HK-2 (cell line): Measurements from ENCODE around the gene CDCP2.

Source experiments
- DNase-seq: peaks from one replicate; pipeline ENCODE4 v3.0.0-alpha.2; 2018; ENCODE audit not compliant: unreplicated experiment

Gene CDCP2

DNA sequence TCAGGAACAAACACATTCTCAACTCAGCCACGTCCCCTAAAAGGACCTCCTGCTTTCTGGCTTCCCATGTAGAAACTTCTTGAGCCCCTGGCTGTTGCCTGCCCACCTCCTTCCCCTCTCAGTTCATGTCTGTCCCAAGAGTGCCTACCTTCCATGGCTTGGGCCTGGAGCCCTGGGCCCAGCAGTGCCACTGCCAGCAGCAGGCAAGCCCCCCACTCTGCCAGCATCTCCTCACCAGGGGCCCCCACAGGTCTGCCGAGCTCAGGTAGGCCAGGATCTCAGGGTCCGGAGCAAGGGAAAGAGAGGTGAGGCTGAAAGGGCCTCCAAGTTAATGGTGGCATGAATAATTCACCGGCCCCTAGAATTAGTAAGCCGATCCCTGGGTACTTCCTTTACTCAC is at the start of gene CDCP2:
TSS of gene CDCP2 (minus strand) at position 305 of the 400 bp plus-strand sequence. CDS start at position 227, 78 bp downstream.
- DNase-seq: no peak

DNA sequence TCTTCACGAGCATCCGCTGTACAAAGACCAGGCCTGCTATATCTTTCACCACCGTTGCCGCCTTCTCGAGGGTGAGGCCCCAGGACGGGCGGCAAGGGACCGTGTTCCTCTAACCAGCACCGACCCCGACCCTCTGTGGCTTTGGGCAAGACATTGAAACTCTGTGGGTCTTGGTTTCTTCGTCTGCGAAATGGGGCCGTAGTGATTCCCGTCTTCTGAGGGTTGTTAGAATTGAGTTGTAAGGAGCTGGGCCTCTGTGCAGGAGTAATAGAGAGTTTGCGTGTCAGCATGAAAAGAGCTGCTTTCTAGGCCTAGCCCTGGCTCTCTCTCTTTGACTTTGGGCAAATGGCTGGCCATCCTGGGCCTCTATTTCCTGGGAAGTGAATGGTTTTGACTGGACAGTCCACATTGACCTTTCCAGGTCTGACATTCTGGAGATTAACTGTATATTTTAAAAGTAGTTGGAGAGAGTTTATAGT is 47.8 kb upstream of the CDCP2 start:
- DNase-seq: peak; percentile 26

DNA sequence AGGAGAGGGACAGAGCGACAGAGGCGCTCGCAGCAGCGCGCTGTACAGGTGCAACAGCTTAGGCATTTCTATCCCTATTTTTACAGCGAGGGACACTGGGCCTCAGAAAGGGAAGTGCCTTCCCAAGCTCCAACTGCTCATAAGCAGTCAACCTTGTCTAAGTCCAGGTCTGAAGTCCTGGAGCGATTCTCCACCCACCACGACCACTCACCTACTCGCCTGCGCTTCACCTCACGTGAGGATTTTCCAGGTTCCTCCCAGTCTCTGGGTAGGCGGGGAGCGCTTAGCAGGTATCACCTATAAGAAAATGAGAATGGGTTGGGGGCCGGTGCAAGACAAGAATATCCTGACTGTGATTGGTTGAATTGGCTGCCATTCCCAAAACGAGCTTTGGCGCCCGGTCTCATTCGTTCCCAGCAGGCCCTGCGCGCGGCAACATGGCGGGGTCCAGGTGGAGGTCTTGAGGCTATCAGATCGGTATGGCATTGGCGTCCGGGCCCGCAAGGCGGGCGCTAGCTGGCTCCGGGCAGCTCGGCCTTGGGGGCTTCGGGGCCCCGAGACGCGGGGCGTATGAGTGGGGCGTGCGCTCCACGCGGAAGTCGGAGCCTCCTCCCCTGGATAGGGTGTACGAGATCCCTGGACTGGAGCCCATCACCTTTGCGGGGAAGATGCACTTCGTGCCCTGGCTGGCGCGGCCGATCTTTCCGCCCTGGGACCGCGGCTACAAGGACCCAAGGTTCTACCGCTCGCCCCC is 47.1 kb upstream of the CDCP2 start, which contains the start of the genes CYB5RL and MRPL37:
TSS of gene CYB5RL (minus strand) at position 266 of the 754 bp plus-strand sequence. CDS start 4,414 bp downstream, outside the sequence.
TSS of gene MRPL37 (plus strand) at position 403 of the 754 bp plus-strand sequence. CDS start at position 480, 77 bp downstream.
- peak; percentile 94 for DNase-seq

DNA sequence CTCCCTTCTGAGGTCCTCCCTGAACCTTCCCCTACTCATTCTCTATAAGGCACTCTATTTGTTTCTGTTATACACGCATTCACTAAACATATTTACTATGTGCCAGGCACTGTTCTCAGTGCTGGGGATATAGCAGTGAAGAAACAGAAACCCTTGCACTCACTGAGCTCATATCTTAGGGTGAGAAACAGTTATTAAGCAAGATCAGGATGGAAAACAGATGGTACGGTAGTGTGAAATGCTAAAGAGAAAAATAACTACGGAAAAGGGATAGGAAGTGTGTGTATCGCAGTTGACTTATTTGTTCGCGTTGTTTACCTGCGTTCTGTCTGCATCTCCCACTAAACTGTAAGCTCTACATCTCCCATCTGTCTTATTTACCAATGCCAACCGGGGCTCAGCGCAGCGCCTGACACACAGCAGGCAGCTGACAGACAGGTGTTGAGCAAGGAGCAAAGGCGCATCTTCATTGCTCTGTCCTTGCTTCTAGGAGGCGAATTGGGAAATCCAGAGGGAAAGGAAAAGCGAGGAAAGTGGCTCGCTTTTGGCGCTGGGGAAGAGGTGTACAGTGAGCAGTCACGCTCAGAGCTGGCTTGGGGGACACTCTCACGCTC is 46.5 kb upstream of the CDCP2 start:
- DNase-seq: no peak

DNA sequence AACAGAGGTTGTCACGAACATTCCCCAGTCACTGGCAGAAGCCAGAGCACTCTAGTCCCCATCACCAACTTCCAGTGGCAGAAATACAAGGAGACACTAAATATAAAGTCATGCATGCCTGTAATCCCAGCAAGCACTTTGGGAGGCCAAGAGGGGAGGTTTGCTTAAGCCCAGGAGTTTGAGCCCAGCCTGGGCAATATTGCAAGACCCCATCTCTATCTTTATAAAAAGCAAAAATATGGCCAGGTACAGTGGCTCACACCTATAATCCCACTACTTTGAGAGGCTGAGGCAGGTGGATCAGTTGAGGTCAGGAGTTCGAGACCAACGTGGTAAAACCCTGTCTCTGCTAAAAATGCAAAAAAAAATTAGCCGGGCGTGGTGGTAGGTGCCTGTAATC is 40.7 kb upstream of the CDCP2 start:
- no peak for DNase-seq

DNA sequence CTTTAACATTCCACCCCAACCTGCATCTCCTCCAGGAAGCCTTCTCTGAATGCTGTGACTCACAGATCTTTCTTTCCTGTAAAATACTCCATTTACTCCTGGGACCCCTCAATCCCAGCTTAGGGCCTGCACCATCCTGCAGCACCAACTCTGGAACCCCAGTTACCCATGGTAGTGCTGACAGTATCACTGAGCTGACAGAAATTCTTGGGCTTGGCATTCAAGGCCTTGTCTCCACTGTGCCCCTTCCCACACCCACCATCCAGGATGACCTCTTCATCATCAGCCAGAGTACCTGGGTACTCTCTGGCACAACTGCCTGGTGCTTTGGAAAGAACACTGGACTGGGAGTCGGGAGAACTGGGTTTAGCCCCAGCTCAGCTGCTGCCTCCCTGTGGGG is 38.7 kb upstream of the CDCP2 start:
- DNase-seq: no peak

GRCh38 chr1:54190526-54190925 is 37.7 kb upstream of the CDCP2 start:
- DNase-seq: no peak

GRCh38 chr1:54188291-54188690 is 35.5 kb upstream of the CDCP2 start:
- DNase-seq: no peak

DNA sequence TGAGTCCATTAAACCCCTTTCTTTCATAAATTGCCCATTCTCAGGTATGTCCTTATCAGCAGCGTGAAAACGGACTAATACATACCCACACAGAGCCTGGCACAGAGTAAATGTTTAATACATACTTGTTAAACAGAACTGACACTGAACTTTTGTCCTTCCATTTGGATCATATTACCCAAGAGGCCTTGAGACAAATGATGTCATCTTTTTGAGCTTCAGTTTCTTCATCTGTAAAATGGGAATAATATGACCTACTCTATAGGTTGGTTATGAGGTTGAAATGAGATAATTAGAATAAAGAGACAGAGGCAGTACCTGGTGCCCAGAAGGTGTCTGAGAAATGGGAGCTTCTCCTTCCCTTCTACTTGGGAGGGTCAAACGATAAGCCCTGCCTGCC is 33.3 kb upstream of the CDCP2 start:
- DNase-seq: no peak

GRCh38 chr1:54180701-54181360 is 28.0 kb upstream of the CDCP2 start:
- DNase-seq: no peak

DNA sequence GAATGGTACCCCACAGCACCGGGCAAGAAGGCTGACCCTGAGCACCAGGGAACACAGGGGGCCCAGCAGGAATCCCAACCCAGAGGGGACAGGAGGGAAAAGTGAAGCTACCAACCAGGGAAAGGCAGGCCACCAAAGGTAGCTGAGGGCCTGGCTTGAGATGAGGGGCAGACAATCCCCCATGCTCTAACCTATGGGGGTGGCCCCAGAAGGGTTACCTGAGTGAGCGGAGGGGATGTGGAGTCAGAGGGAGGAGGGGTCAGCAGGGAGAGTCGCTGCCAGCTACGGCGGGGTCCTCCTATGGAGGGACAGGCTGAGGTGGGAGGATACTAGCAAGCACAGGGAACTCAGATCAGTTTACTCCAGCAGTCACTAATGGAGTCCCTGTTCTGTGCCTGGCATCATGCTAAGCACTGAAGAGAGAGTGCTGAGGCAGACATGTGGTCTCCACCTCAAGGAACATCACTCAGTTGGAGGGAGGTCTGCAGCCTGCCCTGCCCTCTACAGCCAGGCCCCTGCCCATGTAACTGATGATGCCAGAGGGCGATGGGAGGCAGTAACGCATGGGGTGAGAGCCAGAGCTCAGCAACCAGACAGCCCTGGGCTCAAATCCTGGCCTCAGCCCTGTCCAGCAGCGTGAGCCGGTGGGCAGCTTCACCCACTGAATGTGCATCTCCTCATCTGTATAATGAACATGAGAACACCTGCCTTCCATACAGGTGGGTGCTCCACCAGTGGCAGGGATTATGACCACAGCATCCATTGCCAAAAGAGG is 25.7 kb upstream of the CDCP2 start:
- DNase-seq: no peak

GRCh38 chr1:54177726-54178125 is 24.9 kb upstream of the CDCP2 start:
- DNase-seq: no peak

DNA sequence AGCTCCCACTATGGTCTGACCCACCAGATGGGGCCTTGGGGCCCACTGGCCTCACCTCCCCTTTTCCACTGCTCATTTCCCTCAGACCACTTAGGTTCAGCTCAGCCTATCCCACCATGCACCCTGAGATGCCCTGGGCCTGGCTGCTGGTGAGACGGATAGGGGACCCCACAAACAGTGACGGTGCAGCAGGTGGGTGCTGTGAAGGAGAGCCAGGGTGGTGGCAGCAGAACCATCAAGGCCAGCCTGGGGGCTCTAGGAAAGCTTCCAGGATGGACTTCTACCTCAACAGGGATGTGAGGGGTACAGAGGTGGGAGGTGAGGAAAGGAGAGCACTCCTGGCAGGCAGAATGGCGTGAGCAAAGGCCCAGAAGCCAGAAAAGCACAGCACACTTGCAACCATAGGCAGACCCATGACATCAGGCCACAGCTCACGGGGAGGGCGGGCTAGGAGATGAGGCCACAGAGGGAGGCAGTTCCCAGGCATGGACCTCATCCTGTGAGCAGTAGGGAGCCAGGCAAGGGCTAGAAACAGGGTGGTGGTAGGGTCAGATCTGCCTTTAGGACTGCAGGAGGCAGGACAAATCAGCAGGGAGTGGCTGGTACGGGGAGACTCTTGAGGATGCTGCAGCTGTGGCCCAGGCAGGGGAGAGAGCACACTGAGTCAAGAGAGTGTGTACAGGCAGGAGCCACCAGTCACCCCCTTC is 24.0 kb upstream of the CDCP2 start:
- no peak for DNase-seq

GRCh38 chr1:54174106-54174505 is 21.3 kb upstream of the CDCP2 start:
- DNase-seq: no peak

DNA sequence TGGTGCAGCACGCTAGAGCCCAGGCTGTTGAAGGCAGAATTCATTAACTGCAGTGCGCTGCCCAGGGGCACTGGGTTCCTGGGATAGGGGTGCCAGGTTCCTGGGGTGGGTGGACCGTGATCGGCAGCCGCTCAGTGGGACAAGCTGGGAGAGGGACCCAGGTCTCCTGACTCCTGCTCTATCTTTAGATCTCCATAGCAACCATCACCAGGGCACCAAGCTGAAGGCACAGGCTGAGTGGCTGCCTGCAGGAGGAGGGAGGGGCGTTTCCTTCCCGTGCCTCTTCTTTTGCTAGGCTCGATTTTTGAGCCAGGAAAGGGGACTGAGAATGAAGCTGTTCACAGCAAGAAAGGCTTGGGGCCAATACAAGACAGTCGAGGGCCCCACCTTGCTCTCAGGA is 20.9 kb upstream of the CDCP2 start:
- no peak for DNase-seq

- DNase-seq: no peak
These were observed 20.1 kb upstream of the CDCP2 start for GRCh38 chr1:54172614-54173599.

DNA sequence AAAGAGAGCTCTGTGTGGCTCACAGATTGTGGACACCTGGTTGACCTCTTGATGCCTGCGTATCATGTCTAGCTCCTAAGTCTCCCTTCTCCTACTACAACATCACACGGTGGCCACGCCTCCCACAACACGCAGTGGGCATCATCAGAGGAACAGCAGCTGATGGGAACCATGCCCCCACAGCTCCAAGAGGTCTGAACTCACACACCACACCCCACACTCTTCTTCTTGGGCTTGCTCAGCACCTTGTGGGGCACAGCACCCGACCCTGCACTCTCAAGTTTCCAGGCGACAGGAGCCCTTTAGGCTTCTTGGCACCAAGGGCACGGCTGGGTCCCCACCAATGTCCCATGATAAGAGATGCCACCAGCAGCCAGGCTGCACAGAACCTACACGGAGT is 18.8 kb upstream of the CDCP2 start:
- DNase-seq: no peak

- DNase-seq: no peak
These were observed 18.2 kb upstream of the CDCP2 start for GRCh38 chr1:54171016-54171415.

GRCh38 chr1:54169068-54169467 is 16.3 kb upstream of the CDCP2 start:
- DNase-seq: no peak
